SK-N-MC (cell line): ENCODE results near the gene TMEM225B.
"Not testable (repeated sequence)": the region's sequence is repeated elsewhere in the genome, so short reads cannot be mapped to it uniquely, and the experiment has no call there.

Source experiments
- DNase-seq: peaks from one replicate; pipeline ENCODE4 v3.0.0-alpha.2; 2011; ENCODE audit warnings: low read depth, low spot score
- H3K27ac ChIP-seq: fragments of 200-600 bp; sonication (generic); 2 replicates; pipeline ENCODE4 v1.5.1; 2016; ENCODE audit warnings: mixed run types
- H3K36me3 ChIP-seq: fragments of 200-600 bp; sonication (generic); 2 replicates; pipeline ENCODE4 v1.6.1; 2017; ENCODE audit warnings: antibody characterized with exemption, low read length, mixed read lengths; ENCODE audit not compliant: insufficient read depth
- H3K4me3 ChIP-seq: fragments of 200-600 bp; sonication (generic); 2 replicates; pipeline ENCODE4 v1.5.1; 2016
- H3K9ac ChIP-seq: fragments of 200-600 bp; sonication (generic); 2 replicates; pipeline ENCODE4 v1.8.0; 2017; ENCODE audit warnings: mixed run types, mixed read lengths; ENCODE audit not compliant: insufficient read length
- H3K9me3 ChIP-seq: fragments of 200-600 bp; sonication (generic); 2 replicates; pipeline ENCODE4 v1.6.1; 2017; ENCODE audit warnings: low read depth, mild to moderate bottlenecking, antibody characterized with exemption, low read length, moderate library complexity, mixed read lengths
- EZH2 ChIP-seq: fragments of 200-600 bp; sonication (generic); IDR thresholded peaks from one replicate; pipeline ENCODE4 v1.6.1; 2017; ENCODE audit warnings: antibody characterized with exemption
- FOXP2 ChIP-seq: optimal IDR thresholded peaks from 2 replicates; pipeline ENCODE3; 2011; ENCODE audit warnings: mild to moderate bottlenecking, moderate library complexity; ENCODE audit not compliant: insufficient read depth; ENCODE audit errors: extremely low read length, control extremely low read depth
- POLR2AphosphoS5 ChIP-seq: IDR thresholded peaks from 2 replicates; pipeline ENCODE4 v1.6.1; 2012; ENCODE audit warnings: mild to moderate bottlenecking, low read depth, low read length, borderline replicate concordance

Gene TMEM225B

GRCh38 chr7:99625321-99625720 is 27.3 kb downstream of the TMEM225B start:
- DNase-seq, result no peak
- H3K27ac ChIP-seq, result no peak overlapping the region
- H3K36me3 ChIP-seq, result peaks cover 90% of the 10 kb centered on the region
- H3K4me3 ChIP-seq, result no peak overlapping the region
- no peak for TF ChIP-seq EZH2
- no peak for TF ChIP-seq POLR2AphosphoS5
- TF ChIP-seq FOXP2, result no peak
- H3K9ac ChIP-seq, result no peak overlapping the region
- H3K9me3 ChIP-seq, result no peaks in the 10 kb centered on the region

DNA sequence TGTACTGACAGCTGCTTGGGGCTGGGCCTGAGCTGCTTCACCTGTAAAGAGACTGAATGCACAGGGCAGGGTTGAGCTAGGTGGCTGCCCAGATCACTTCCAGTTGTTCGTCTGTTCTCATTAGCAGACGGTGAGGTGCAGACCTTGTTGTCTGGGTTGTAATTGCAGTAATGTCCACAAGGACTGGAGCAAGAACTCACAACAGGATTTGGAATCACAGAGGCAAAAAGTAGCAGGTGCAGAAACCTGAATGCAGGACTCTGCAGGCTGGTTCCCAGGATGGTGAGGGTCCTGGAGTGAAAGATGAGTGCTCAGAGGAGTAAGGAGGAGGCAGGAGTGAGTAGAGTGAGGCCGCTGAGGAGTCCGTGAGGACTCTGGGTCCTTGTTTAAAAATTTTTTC is 27.9 kb downstream of the TMEM225B start:
- no peak for DNase-seq
- H3K36me3 ChIP-seq, result peaks cover 83% of the 10 kb centered on the region
- no peak overlapping the region for H3K27ac ChIP-seq
- H3K9ac ChIP-seq, result no peak overlapping the region
- no peak for TF ChIP-seq FOXP2
- TF ChIP-seq POLR2AphosphoS5, result no peak
- TF ChIP-seq EZH2, result no peak
- H3K9me3 ChIP-seq, result no peaks in the 10 kb centered on the region
- H3K4me3 ChIP-seq, result no peak overlapping the region

- TF ChIP-seq EZH2, result no peak
- TF ChIP-seq POLR2AphosphoS5, result no peak
- no peak for TF ChIP-seq FOXP2
- H3K9ac ChIP-seq, result no peak overlapping the region
- no peak overlapping the region for H3K27ac ChIP-seq
- no peaks in the 10 kb centered on the region for H3K9me3 ChIP-seq
- no peak for DNase-seq
- peaks cover 83% of the 10 kb centered on the region for H3K36me3 ChIP-seq
- no peak overlapping the region for H3K4me3 ChIP-seq
Measured at GRCh38 chr7:99626661-99627060, 28.6 kb downstream of the TMEM225B start.

- H3K9ac ChIP-seq, result no peak overlapping the region
- TF ChIP-seq POLR2AphosphoS5 (no peak), EZH2 (no peak), FOXP2 (no peak)
- H3K4me3 ChIP-seq, result no peak overlapping the region
- H3K36me3 ChIP-seq, result peaks cover 80% of the 10 kb centered on the region
- no peak for DNase-seq
- no peak overlapping the region for H3K27ac ChIP-seq
- no peaks in the 10 kb centered on the region for H3K9me3 ChIP-seq
Measured at GRCh38 chr7:99627513-99627912, 29.4 kb downstream of the TMEM225B start.

GRCh38 chr7:99628471-99629465 is 30.7 kb downstream of the TMEM225B start:
- H3K36me3 ChIP-seq, result peaks cover 68% of the 10 kb centered on the region

GRCh38 chr7:99629643-99630042 is 31.6 kb downstream of the TMEM225B start:
- DNase-seq, result no peak
- Histone ChIP-seq H3K36me3 (peaks cover 59% of the 10 kb centered on the region), H3K9ac (no peak overlapping the region), H3K9me3 (no peaks in the 10 kb centered on the region), H3K4me3 (no peak overlapping the region), H3K27ac (no peak overlapping the region)
- TF ChIP-seq POLR2AphosphoS5, result no peak
- no peak for TF ChIP-seq EZH2
- no peak for TF ChIP-seq FOXP2

More at GRCh38 chr7:99628471-99629465, 30.7 kb downstream of the TMEM225B start:
- H3K4me3 ChIP-seq, result no peak overlapping the region
- H3K27ac ChIP-seq, result no peak overlapping the region
- H3K9ac ChIP-seq, result no peak overlapping the region
- no peak for DNase-seq
- TF ChIP-seq EZH2 (no peak), POLR2AphosphoS5 (no peak), FOXP2 (no peak)
- no peaks in the 10 kb centered on the region for H3K9me3 ChIP-seq

GRCh38 chr7:99631295-99632109 is 33.4 kb downstream of the TMEM225B start:
- no peak for DNase-seq

DNA sequence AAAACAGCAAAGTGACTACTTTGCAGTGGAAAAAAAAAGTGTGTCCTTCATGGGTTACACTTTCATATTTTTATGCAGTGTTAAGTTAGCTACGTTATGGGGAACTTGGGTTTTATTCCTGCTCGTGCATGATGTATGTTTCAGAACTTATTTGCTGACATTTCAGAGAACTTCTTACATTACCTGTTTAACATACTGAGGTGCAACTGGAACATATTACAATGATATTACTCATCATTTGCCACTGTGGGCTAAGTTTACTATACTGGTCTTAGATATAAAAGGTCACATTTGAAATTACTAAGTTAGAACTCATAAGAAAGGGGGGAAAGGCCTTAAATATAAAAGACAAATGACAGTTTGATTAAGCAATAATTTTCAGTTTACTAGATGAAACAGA is 39.3 kb downstream of the TMEM225B start:
- H3K36me3 ChIP-seq, H3K27ac ChIP-seq, H3K9ac ChIP-seq, DNase-seq, H3K9me3 ChIP-seq, H3K4me3 ChIP-seq: not testable (repeated sequence)

More at GRCh38 chr7:99631295-99632109, 33.4 kb downstream of the TMEM225B start:
- H3K9ac ChIP-seq, result no peak overlapping the region
- H3K4me3 ChIP-seq, result no peak overlapping the region
- TF ChIP-seq POLR2AphosphoS5 (no peak), FOXP2 (no peak), EZH2 (no peak)
- H3K27ac ChIP-seq, result no peak overlapping the region
- H3K36me3 ChIP-seq, result peaks cover 40% of the 10 kb centered on the region
- H3K9me3 ChIP-seq, result no peaks in the 10 kb centered on the region
